Activated B cell treated with CpG ODN at 0.5 μM for 24 hours (primary cell): Measurements from ENCODE around the gene SYNPR. TPM values are rescaled to one million over a fixed set of nuclear protein-coding genes. Genes with fewer than 3 reads are reported as not detected.

Experiments
- ATAC-seq: fragments of 200-7000 bp; cut with Tn5 transposase; one replicate; pipeline ENCODE4 v1.10.0; 2021; ENCODE audit warnings: low read depth, mild to moderate bottlenecking, moderate library complexity
- CTCF ChIA-PET: fragments of 350-600 bp; sonication (Branson Sonifier 250); formaldehyde crosslinking; loops from one replicate; lab custom pipeline; 2021; ENCODE audit warnings: antibody characterized with exemption; lab: Charles Lee
- POLR2A ChIA-PET: fragments of 350-600 bp; sonication (Branson Sonifier 250); formaldehyde crosslinking; loops from one replicate; lab custom pipeline; 2021; ENCODE audit warnings: antibody characterized with exemption; lab: Charles Lee
- DNase-seq: peaks from one replicate; pipeline ENCODE4 v3.0.0; 2022
- H3K27ac Mint-ChIP-seq: one replicate; pipeline ENCODE4 v1.8.0; 2020; ENCODE audit warnings: mixed read lengths
- H3K27me3 Mint-ChIP-seq: one replicate; pipeline ENCODE4 v1.8.0; 2021; ENCODE audit warnings: mixed read lengths
- H3K36me3 Mint-ChIP-seq: one replicate; pipeline ENCODE4 v1.8.0; 2021; ENCODE audit warnings: low read depth, mixed read lengths
- H3K4me1 Mint-ChIP-seq: one replicate; pipeline ENCODE4 v1.8.0; 2021; ENCODE audit warnings: mixed read lengths
- H3K4me3 Mint-ChIP-seq: one replicate; pipeline ENCODE4 v1.8.0; 2020; ENCODE audit warnings: mild to moderate bottlenecking, mixed read lengths
- H3K9me3 Mint-ChIP-seq: one replicate; pipeline ENCODE4 v1.8.0; 2020; ENCODE audit warnings: mixed read lengths
- intact Hi-C: fragments of 100-400 bp; cut with micrococcal nuclease; formaldehyde crosslinking; loops from one replicate; pipeline ENCODE4 v1.15.1; 2024
- total RNA-seq: library from RNA; stranded (reverse); gene quantifications from 2 replicates; pipeline ENCODE4 v1.2.3, GENCODE V29; 2022
- TF ChIP-seq, protein P1 (sequence below): fragments of 200-600 bp; IDR thresholded peaks from one replicate; pipeline ENCODE4 v1.8.0; 2022; ENCODE audit warnings: antibody characterized with exemption, mild to moderate bottlenecking

SYNPR gene
- total RNA-seq, 1 donor from 2014 or later = not detected

DNA sequence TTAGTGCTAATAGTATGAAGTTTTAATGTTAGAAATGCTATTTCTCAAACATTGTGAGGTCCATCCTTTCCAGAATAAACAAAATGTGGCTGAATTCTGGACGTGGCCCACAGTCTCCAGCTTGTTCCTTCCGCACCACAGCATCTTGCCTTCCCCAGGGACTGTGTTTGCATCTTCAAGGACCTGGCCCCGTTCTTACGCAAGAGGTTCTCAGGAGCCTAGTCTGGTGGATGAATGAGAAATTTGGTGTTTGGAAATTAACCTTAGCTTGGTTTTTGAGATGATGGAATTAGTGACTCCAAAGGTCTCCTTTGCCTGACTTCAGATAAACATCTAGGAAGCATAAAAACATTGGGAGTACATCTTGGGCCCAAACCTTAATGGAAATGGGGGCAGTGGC, 18.1 kb downstream of the SYNPR start:
- intact Hi-C loops = no loop called here
- ChIA-PET CTCF (no interaction called here), POLR2A (no interaction called here)
- ATAC-seq (no peak), DNase-seq (no peak)
- TF ChIP-seq, protein P1, sequence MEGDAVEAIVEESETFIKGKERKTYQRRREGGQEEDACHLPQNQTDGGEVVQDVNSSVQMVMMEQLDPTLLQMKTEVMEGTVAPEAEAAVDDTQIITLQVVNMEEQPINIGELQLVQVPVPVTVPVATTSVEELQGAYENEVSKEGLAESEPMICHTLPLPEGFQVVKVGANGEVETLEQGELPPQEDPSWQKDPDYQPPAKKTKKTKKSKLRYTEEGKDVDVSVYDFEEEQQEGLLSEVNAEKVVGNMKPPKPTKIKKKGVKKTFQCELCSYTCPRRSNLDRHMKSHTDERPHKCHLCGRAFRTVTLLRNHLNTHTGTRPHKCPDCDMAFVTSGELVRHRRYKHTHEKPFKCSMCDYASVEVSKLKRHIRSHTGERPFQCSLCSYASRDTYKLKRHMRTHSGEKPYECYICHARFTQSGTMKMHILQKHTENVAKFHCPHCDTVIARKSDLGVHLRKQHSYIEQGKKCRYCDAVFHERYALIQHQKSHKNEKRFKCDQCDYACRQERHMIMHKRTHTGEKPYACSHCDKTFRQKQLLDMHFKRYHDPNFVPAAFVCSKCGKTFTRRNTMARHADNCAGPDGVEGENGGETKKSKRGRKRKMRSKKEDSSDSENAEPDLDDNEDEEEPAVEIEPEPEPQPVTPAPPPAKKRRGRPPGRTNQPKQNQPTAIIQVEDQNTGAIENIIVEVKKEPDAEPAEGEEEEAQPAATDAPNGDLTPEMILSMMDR = no peak
- H3K4me3 Mint-ChIP-seq = no peak overlapping the region
- H3K9me3 Mint-ChIP-seq = peaks cover 8% of the 10 kb centered on the region
- H3K27me3 Mint-ChIP-seq = no peaks in the 10 kb centered on the region
- no peak overlapping the region for H3K27ac Mint-ChIP-seq
- H3K36me3 Mint-ChIP-seq = no peaks in the 10 kb centered on the region
- H3K4me1 Mint-ChIP-seq = no peaks in the 10 kb centered on the region

DNA sequence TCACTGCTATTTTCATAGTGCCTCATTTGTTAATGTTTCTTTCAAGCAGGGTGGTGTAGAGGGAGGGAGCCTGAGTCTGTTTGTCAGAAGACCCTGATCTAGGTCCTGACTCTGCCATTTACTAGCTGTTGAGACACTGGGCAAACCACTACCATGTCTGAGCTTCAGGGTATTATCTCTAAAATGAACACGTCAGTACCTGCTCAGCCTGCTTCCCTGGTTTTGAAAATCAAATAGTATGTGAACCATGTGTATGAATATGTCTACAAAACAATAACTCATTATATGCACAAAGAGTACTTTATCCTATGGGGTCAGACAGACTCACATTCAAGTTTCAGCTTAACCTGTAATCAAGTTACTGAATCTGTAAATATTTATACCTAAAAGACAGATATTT, 25.1 kb downstream of the SYNPR start:
- intact Hi-C loops = no loop called here
- TF ChIP-seq, protein P1 = no peak
- POLR2A ChIA-PET = no interaction called here

DNA sequence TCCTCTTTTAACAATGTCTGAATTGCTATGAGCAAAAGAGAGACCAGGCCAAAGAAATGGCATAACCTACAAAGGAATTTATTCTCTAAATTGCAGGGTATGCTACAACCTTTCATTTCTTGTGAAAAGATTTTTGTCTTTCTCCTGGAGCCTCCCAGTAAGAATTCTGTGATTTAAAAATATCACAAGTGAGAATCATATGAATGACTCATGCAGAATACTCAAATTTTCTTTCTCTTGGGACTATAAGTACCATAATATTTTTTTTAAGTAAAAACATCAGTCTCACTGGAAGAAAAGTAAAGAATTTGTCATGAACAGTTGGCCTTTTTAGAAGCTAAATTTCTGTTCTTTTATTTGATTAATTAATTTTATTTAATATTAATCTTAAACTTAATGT, 26.3 kb downstream of the SYNPR start:
- POLR2A ChIA-PET = no interaction called here
- H3K4me3 Mint-ChIP-seq = no peak overlapping the region
- no peak for ATAC-seq
- H3K9me3 Mint-ChIP-seq = peaks cover 10% of the 10 kb centered on the region
- DNase-seq = no peak
- H3K36me3 Mint-ChIP-seq = no peaks in the 10 kb centered on the region
- no peak overlapping the region for H3K27ac Mint-ChIP-seq
- TF ChIP-seq, protein P1 = no peak
- CTCF ChIA-PET = no interaction called here
- intact Hi-C loops = no loop called here
- no peaks in the 10 kb centered on the region for H3K4me1 Mint-ChIP-seq
- H3K27me3 Mint-ChIP-seq = no peaks in the 10 kb centered on the region

More for the DNA sequence above, 25.1 kb downstream of the SYNPR start:
- Mint-ChIP-seq H3K27ac (no peak overlapping the region), H3K4me1 (no peaks in the 10 kb centered on the region), H3K9me3 (peaks cover 5% of the 10 kb centered on the region), H3K27me3 (no peaks in the 10 kb centered on the region), H3K36me3 (no peaks in the 10 kb centered on the region), H3K4me3 (no peak overlapping the region)
- CTCF ChIA-PET = no interaction called here
- DNase-seq (no peak), ATAC-seq (no peak)

DNA sequence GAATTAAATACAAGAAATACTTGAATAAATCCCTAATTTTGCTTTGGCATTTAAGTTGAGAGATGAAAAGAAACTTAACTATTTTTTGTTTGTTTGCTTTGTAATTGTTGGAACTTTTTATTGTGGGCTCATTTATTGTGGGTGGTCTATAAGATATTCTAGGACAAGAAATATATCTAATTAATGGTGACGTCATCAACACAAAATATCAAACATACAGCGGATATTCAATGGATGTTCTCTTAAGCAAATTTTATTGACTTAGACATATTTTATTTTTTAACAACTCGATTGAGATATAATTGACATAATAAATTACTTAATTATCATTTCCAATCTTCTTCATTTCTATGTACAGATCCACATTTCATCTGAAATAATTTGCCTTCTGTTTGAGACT, 30.0 kb downstream of the SYNPR start:
- peaks cover 7% of the 10 kb centered on the region for H3K9me3 Mint-ChIP-seq
- no peak for ATAC-seq
- intact Hi-C loops = no loop called here

DNA sequence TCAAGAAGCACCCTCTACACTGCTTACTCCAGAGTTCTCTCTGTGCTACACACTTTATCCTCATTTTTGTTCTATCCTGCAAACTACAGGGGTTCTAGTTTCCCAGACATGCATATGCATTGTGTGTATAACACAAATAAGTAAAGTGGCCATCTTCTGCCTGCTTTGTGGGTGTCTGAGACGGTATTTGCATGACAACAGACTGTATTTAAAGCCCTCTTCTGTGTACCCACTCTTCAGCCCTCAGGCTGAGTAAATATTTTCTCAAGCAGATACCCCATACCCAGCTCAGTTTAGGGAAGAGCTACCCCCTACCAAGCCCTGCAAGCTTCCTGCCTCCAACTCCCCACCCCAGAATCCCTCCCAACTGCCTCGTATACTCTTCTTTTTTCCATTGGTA, 31.7 kb downstream of the SYNPR start:
- no peak overlapping the region for H3K27ac Mint-ChIP-seq
- intact Hi-C loops = no loop called here
- H3K27me3 Mint-ChIP-seq = no peaks in the 10 kb centered on the region
- POLR2A ChIA-PET = no interaction called here
- CTCF ChIA-PET = no interaction called here
- no peaks in the 10 kb centered on the region for H3K4me1 Mint-ChIP-seq
- H3K4me3 Mint-ChIP-seq = no peak overlapping the region
- TF ChIP-seq, protein P1 = no peak
- H3K36me3 Mint-ChIP-seq = no peaks in the 10 kb centered on the region
- ATAC-seq = no peak
- DNase-seq = no peak
- H3K9me3 Mint-ChIP-seq = peaks cover 15% of the 10 kb centered on the region

More for the DNA sequence above, 30.0 kb downstream of the SYNPR start:
- no peak for DNase-seq
- Mint-ChIP-seq H3K36me3 (no peaks in the 10 kb centered on the region), H3K27me3 (no peaks in the 10 kb centered on the region), H3K27ac (no peak overlapping the region), H3K4me1 (no peaks in the 10 kb centered on the region), H3K4me3 (no peak overlapping the region)
- CTCF ChIA-PET = no interaction called here
- POLR2A ChIA-PET = no interaction called here
- TF ChIP-seq, protein P1 = no peak
